ENCODE data around the gene SATB1.

Gene SATB1

GRCh38 chr3:18431266-18431665, 6.1 kb upstream of the SATB1 start:
- no peak overlapping the region for H3K4me3 ChIP-seq (ENCODE audit: low read length)
- H3K9ac ChIP-seq (ENCODE audit: low read length) = no peak overlapping the region
- H3K27ac ChIP-seq (ENCODE audit: low read length) = no peak overlapping the region
- H3K4me1 ChIP-seq (ENCODE audit: low read length) = peaks cover 10% of the 10 kb centered on the region
- no peak overlapping the region for H3K4me2 ChIP-seq (ENCODE audit: low read length)
- H3K36me3 ChIP-seq (replicated peaks; ENCODE audit: low read depth, low read length) = no peaks in the 10 kb centered on the region
- no peak overlapping the region for H2AFZ ChIP-seq (ENCODE audit: low read depth, low read length)
- H3K27me3 ChIP-seq (ENCODE audit: low read depth, low read length) = peaks cover 28% of the 10 kb centered on the region
- no peaks in the 10 kb centered on the region for H3K79me2 ChIP-seq (ENCODE audit: low read length)
- TF ChIP-seq CTCF (IDR thresholded peaks at IDR 0.05; ENCODE audit: low read depth, low read length) = no peak
- no peak for TF ChIP-seq EZH2phosphoT487 (IDR thresholded peaks at IDR 0.05; ENCODE audit: low read depth)
- no peaks in the 10 kb centered on the region for H4K20me1 ChIP-seq (ENCODE audit: insufficient read depth, low read length)
- H3K9me3 ChIP-seq (ENCODE audit: insufficient read depth, low read length) = no peaks in the 10 kb centered on the region

GRCh38 chr3:18428991-18429745, 4.0 kb upstream of the SATB1 start:
- no peaks in the 10 kb centered on the region for H4K20me1 ChIP-seq (ENCODE audit: insufficient read depth, low read length)
- TF ChIP-seq CTCF (IDR thresholded peaks at IDR 0.05; ENCODE audit: low read depth, low read length) = no peak
- TF ChIP-seq EZH2phosphoT487 (IDR thresholded peaks at IDR 0.05; ENCODE audit: low read depth) = no peak
- no peak overlapping the region for H3K4me2 ChIP-seq (ENCODE audit: low read length)
- no peak overlapping the region for H3K27ac ChIP-seq (ENCODE audit: low read length)
- no peaks in the 10 kb centered on the region for H3K9me3 ChIP-seq (ENCODE audit: insufficient read depth, low read length)
- H2AFZ ChIP-seq (ENCODE audit: low read depth, low read length) = no peak overlapping the region
- peaks cover 14% of the 10 kb centered on the region for H3K4me1 ChIP-seq (ENCODE audit: low read length)
- no peak overlapping the region for H3K9ac ChIP-seq (ENCODE audit: low read length)
- H3K4me3 ChIP-seq (ENCODE audit: low read length) = no peak overlapping the region
- peaks cover 5% of the 10 kb centered on the region; the same call in 1 of the 2 replicates for H3K79me2 ChIP-seq (ENCODE audit: low read length)
- H3K36me3 ChIP-seq (replicated peaks; ENCODE audit: low read depth, low read length) = no peaks in the 10 kb centered on the region
- peaks cover 33% of the 10 kb centered on the region for H3K27me3 ChIP-seq (ENCODE audit: low read depth, low read length)

- Histone ChIP-seq H3K4me2 (ENCODE audit: low read length) (no peak overlapping the region), H2AFZ (ENCODE audit: low read depth, low read length) (no peak overlapping the region), H3K27me3 (ENCODE audit: low read depth, low read length) (peaks cover 33% of the 10 kb centered on the region), H3K9ac (ENCODE audit: low read length) (no peak overlapping the region), H3K27ac (ENCODE audit: low read length) (no peak overlapping the region), H4K20me1 (ENCODE audit: insufficient read depth, low read length) (no peaks in the 10 kb centered on the region), H3K4me3 (ENCODE audit: low read length) (no peak overlapping the region), H3K4me1 (ENCODE audit: low read length) (peaks cover 18% of the 10 kb centered on the region), H3K79me2 (ENCODE audit: low read length) (peaks cover 6% of the 10 kb centered on the region; the same call in 1 of the 2 replicates), H3K36me3 (replicated peaks; ENCODE audit: low read depth, low read length) (no peaks in the 10 kb centered on the region), H3K9me3 (ENCODE audit: insufficient read depth, low read length) (no peaks in the 10 kb centered on the region)
- TF ChIP-seq CTCF (IDR thresholded peaks at IDR 0.05; ENCODE audit: low read depth, low read length) (no peak), EZH2phosphoT487 (IDR thresholded peaks at IDR 0.05; ENCODE audit: low read depth) (no peak)
Measured at GRCh38 chr3:18428036-18428435, 2.9 kb upstream of the SATB1 start.

GRCh38 chr3:18426597-18427193, 1.6 kb upstream of the SATB1 start:
- Histone ChIP-seq H4K20me1 (ENCODE audit: insufficient read depth, low read length) (no peaks in the 10 kb centered on the region), H3K79me2 (ENCODE audit: low read length) (peaks cover 6% of the 10 kb centered on the region; the same call in 1 of the 2 replicates), H3K36me3 (replicated peaks; ENCODE audit: low read depth, low read length) (no peaks in the 10 kb centered on the region), H3K27me3 (ENCODE audit: low read depth, low read length) (peaks cover 28% of the 10 kb centered on the region), H3K27ac (ENCODE audit: low read length) (no peak overlapping the region), H3K9ac (ENCODE audit: low read length) (no peak overlapping the region), H3K4me2 (ENCODE audit: low read length) (no peak overlapping the region), H3K4me3 (ENCODE audit: low read length) (no peak overlapping the region; the same call in 1 of the 2 replicates), H3K4me1 (ENCODE audit: low read length) (peaks cover 20% of the 10 kb centered on the region), H2AFZ (ENCODE audit: low read depth, low read length) (no peak overlapping the region), H3K9me3 (ENCODE audit: insufficient read depth, low read length) (no peaks in the 10 kb centered on the region)
- TF ChIP-seq CTCF (IDR thresholded peaks at IDR 0.05; ENCODE audit: low read depth, low read length) (no peak), EZH2phosphoT487 (IDR thresholded peaks at IDR 0.05; ENCODE audit: low read depth) (no peak)
